DND-41 (cell line): ENCODE results near the gene DEPP1.
A peak's percentile ranks its signal among the peaks of the same experiment; 100 is the strongest.

Experiments
- ATAC-seq: fragments of 200-7000 bp; cut with Tn5 transposase; 3 replicates; pipeline ENCODE4 v1.9.1; 2021; ENCODE audit warnings: low read depth; ENCODE audit not compliant: insufficient read depth
- DNase-seq: peaks from one replicate; pipeline ENCODE4 v3.0.0-alpha.2; 2020
- H2AFZ ChIP-seq: 2 replicates; pipeline ENCODE4 v1.6.0; 2012; ENCODE audit warnings: low read depth, low read length
- H3K27ac ChIP-seq: 2 replicates; pipeline ENCODE4 v1.5.1; 2012; ENCODE audit warnings: low read length, inconsistent platforms
- H3K27me3 ChIP-seq: fragments of 200-600 bp; sonication (generic); 2 replicates; pipeline ENCODE4 v1.6.0; 2012; ENCODE audit warnings: low read length, mild to moderate bottlenecking, inconsistent platforms; ENCODE audit not compliant: insufficient read depth, poor library complexity
- H3K36me3 ChIP-seq: 2 replicates; pipeline ENCODE4 v1.5.1; 2012; ENCODE audit warnings: low read length, inconsistent platforms; ENCODE audit not compliant: insufficient read depth
- H3K4me1 ChIP-seq: 2 replicates; pipeline ENCODE4 v1.5.1; 2012; ENCODE audit warnings: mild to moderate bottlenecking, low read length; ENCODE audit not compliant: insufficient read depth
- H3K4me2 ChIP-seq: 2 replicates; pipeline ENCODE4 v1.6.0; 2012; ENCODE audit warnings: mild to moderate bottlenecking, moderate library complexity, low read length, inconsistent platforms; ENCODE audit not compliant: insufficient read depth
- H3K4me3 ChIP-seq, 2 experiments: fragments of 200-600 bp in 1 of 2; shearing (Covaris generic) in 1 of 2; 2 replicates each; pipeline ENCODE4 v1.5.1; 2012 to 2016; ENCODE audit warnings: inconsistent platforms in 2 of 2, low read length in 2 of 2, mild to moderate bottlenecking in 2 of 2, low read depth in 1 of 2, moderate library complexity in 1 of 2
- H3K79me2 ChIP-seq: 2 replicates; pipeline ENCODE4 v1.6.0; 2012; ENCODE audit warnings: low read length, inconsistent platforms; ENCODE audit not compliant: insufficient read depth
- H3K9ac ChIP-seq: 2 replicates; pipeline ENCODE4 v1.6.0; 2012; ENCODE audit warnings: low read depth, mild to moderate bottlenecking, inconsistent platforms, low read length, moderate library complexity
- H3K9me3 ChIP-seq: 2 replicates; pipeline ENCODE4 v1.5.1; 2012; ENCODE audit warnings: low read length, moderate library complexity, mild to moderate bottlenecking, inconsistent platforms; ENCODE audit not compliant: insufficient read depth, severe bottlenecking
- H4K20me1 ChIP-seq: 2 replicates; pipeline ENCODE4 v1.6.0; 2012; ENCODE audit warnings: low read length; ENCODE audit not compliant: insufficient read depth
- EZH2 ChIP-seq: IDR thresholded peaks from 3 replicates; pipeline ENCODE4 v1.6.1; 2012; ENCODE audit warnings: borderline replicate concordance, low read depth, mild to moderate bottlenecking, moderate library complexity, low read length, inconsistent platforms; ENCODE audit not compliant: severe bottlenecking
- TF ChIP-seq, protein P1 (sequence below): IDR thresholded peaks from 2 replicates; pipeline ENCODE4 v1.5.1; 2012; ENCODE audit warnings: borderline replicate concordance, low read length, moderate library complexity, mild to moderate bottlenecking; ENCODE audit not compliant: poor library complexity, severe bottlenecking; ENCODE audit errors: extremely low read depth

The DEPP1 gene

DNA sequence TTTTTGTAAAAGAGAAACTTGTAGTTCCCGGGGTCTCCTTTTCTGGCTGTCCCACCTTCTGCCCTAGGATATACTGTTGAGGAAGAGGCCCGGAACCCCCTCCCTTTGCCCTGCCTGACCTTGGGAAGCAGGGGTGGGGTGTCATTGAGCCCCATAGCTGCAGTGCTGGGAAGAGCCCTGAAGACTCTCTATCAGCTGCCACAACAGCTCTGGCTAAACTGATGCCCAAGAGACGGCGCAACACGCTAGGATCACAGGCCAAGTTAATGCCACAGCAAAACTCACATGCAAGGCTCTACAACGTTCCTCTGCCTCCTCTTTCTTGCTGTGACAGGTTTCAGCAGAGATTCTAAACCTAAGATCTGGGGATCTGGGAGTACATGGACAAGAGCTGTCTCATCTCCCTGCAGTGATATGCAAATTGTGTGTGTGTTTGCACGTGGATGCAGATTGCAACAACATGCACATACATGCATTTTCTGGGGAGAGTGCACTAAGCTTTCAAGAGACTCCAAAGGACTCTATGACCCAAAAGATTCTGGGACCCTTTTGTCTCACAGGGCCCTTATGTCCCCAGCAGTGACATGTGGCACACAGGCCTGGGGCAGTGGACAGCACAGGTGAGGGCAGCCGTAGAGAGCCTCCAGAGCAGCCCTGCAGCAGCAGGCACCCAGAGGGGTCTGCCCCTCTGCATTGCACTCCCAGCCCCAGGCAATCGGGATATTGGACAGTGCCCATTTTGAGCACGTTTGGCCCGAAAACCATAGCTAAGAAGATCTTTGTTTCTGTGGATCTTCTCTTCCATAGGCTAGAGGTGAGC, 16.5 kb downstream of the DEPP1 start:
- peaks cover 31% of the 10 kb centered on the region for H3K4me1 ChIP-seq
- H3K27ac ChIP-seq: no peak overlapping the region
- H3K9me3 ChIP-seq: no peaks in the 10 kb centered on the region
- DNase-seq (no peak), ATAC-seq (no peak)
- no peak overlapping the region for H2AFZ ChIP-seq
- H4K20me1 ChIP-seq: no peaks in the 10 kb centered on the region
- no peak overlapping the region for H3K4me2 ChIP-seq
- no peak overlapping the region for H3K4me3 ChIP-seq
- peaks cover 10% of the 10 kb centered on the region; the same call in 1 of the 2 replicates for H3K79me2 ChIP-seq
- TF ChIP-seq EZH2: no peak
- TF ChIP-seq, protein P1, sequence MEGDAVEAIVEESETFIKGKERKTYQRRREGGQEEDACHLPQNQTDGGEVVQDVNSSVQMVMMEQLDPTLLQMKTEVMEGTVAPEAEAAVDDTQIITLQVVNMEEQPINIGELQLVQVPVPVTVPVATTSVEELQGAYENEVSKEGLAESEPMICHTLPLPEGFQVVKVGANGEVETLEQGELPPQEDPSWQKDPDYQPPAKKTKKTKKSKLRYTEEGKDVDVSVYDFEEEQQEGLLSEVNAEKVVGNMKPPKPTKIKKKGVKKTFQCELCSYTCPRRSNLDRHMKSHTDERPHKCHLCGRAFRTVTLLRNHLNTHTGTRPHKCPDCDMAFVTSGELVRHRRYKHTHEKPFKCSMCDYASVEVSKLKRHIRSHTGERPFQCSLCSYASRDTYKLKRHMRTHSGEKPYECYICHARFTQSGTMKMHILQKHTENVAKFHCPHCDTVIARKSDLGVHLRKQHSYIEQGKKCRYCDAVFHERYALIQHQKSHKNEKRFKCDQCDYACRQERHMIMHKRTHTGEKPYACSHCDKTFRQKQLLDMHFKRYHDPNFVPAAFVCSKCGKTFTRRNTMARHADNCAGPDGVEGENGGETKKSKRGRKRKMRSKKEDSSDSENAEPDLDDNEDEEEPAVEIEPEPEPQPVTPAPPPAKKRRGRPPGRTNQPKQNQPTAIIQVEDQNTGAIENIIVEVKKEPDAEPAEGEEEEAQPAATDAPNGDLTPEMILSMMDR: no peak
- H3K9ac ChIP-seq: no peak overlapping the region
- no peaks in the 10 kb centered on the region for H3K27me3 ChIP-seq
- H3K36me3 ChIP-seq: no peaks in the 10 kb centered on the region

DNA sequence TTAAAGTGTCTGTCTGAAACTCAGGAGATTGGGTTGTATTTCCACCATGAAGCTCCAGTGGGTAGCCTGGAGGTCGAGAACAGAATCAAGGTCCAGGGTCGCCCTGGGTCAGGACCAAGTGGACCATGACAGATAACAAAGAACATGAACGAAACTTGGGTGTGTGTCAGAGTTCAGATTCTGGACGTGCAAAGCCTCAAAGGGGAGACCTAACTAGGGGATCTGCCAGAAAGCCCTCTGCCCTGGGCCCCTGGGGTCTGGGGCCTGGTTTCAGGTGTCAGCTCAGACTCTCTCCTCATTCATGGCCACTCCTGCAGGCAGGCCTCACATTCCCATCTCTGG, 17.4 kb downstream of the DEPP1 start:
- no peak overlapping the region for H3K27ac ChIP-seq
- no peak for TF ChIP-seq EZH2
- TF ChIP-seq, protein P1: no peak
- H2AFZ ChIP-seq: no peak overlapping the region
- ATAC-seq: no peak
- H3K27me3 ChIP-seq: no peaks in the 10 kb centered on the region
- DNase-seq: no peak
- H3K4me2 ChIP-seq: no peak overlapping the region
- peaks cover 4% of the 10 kb centered on the region; the same call in 1 of the 2 replicates for H3K36me3 ChIP-seq
- H3K9me3 ChIP-seq: no peaks in the 10 kb centered on the region
- no peaks in the 10 kb centered on the region for H4K20me1 ChIP-seq
- H3K79me2 ChIP-seq: peaks cover 10% of the 10 kb centered on the region; the same call in 1 of the 2 replicates
- H3K4me1 ChIP-seq: peaks cover 31% of the 10 kb centered on the region
- H3K9ac ChIP-seq: no peak overlapping the region
- no peak overlapping the region for H3K4me3 ChIP-seq

GRCh38 chr10:44960482-44961229, 18.0 kb downstream of the DEPP1 start:
- peaks cover 31% of the 10 kb centered on the region for H3K4me1 ChIP-seq
- H3K27me3 ChIP-seq: no peaks in the 10 kb centered on the region
- no peaks in the 10 kb centered on the region for H4K20me1 ChIP-seq
- no peak overlapping the region for H3K27ac ChIP-seq
- no peaks in the 10 kb centered on the region for H3K9me3 ChIP-seq
- ATAC-seq (no peak), DNase-seq (no peak)
- H3K9ac ChIP-seq: no peak overlapping the region; the same call in 1 of the 2 replicates
- H3K79me2 ChIP-seq: peaks cover 10% of the 10 kb centered on the region; the same call in 1 of the 2 replicates
- no peak overlapping the region for H3K4me3 ChIP-seq
- H3K36me3 ChIP-seq: peaks cover 4% of the 10 kb centered on the region; the same call in 1 of the 2 replicates
- no peak overlapping the region for H2AFZ ChIP-seq
- H3K4me2 ChIP-seq: peak overlapping the region; percentile 86; the same call in 1 of the 2 replicates
- TF ChIP-seq, protein P1: no peak
- TF ChIP-seq EZH2: no peak
